Vagina (tissue), 2 donors: ENCODE measurements around the gene CCSER1.

Experiments used
- CTCF ChIP-seq, 3 experiments: fragments of 450-650 bp in 2 of 3; fragments of 200-600 bp in 1 of 3; sonication (generic) in 1 of 3; IDR thresholded peaks; one replicate each; pipeline ENCODE4 v1.5.1; 2017 to 2019; ENCODE audit warnings: antibody characterized with exemption in 3 of 3, mild to moderate bottlenecking in 2 of 3, moderate library complexity in 2 of 3
- POLR2A ChIP-seq, 2 donors: fragments of 450-650 bp; IDR thresholded peaks; one replicate each; pipeline ENCODE4 v1.6.1; 2017; ENCODE audit warnings: antibody characterized with exemption in 2 of 2, mild to moderate bottlenecking in 2 of 2, moderate library complexity in 2 of 2

GRCh38 chr4:90515191-90515590 lies 388.0 kb downstream of the CCSER1 start:
- TF ChIP-seq CTCF (IDR thresholded peaks at IDR 0.05) = no peak
- no peak for TF ChIP-seq POLR2A (IDR thresholded peaks at IDR 0.05)
